ENCODE results near the gene SARNP.
"Not testable (repeated sequence)": the region's sequence is repeated elsewhere in the genome, so short reads cannot be mapped to it uniquely, and the experiment has no call there.

The SARNP gene

DNA sequence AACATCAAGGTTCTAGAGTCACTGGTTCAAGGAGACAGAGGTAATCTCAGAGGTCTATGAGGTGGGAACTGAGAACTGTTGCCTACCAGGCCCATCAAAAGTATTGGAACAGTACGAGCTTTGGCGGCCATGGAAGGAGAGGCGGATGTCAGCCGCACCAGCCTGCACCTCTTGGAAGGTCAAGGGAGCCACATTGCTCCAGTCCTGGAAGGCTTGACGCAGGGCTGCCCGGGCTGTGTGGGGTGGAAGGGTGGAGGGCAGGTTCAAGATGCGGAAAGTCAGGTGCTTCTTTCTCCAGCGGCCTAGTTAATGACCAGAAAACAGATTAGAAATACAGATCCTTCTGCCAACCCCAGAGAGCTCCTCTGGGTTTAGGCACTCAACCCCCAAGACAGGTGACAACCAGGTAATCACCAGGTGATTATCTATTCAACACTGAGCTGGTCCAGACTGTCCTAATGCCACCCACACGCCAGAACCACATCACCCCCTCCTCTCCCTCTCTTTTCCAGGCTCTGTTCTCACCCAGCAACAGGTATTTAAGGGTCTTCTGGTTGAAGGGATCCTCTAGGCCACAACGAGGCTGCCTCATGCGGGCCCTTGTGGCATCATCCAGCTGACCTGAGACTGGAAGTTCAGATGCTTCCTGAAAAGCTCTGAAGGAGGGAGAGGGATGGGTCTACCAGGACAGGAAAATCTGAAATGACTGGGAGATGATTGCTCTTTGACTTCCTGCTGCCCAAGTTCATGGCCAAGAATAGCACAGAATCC, 23.2 kb upstream of the SARNP start:
- TF ChIP-seq POU2F2 (IDR thresholded peaks at IDR 0.05; ENCODE audit: low read depth, low read length) (no peak), TAF1 (IDR thresholded peaks at IDR 0.05; ENCODE audit: low read depth, low read length) (no peak), POLR2A (IDR thresholded peaks at IDR 0.05; ENCODE audit: low read depth, low read length) (no peak), SPI1 (IDR thresholded peaks at IDR 0.05; ENCODE audit: low read depth, low read length) (no peak), PAX5 (IDR thresholded peaks at IDR 0.05; ENCODE audit: insufficient read depth, low read length, severe bottlenecking) (no peak), POLR2AphosphoS5 (IDR thresholded peaks at IDR 0.05; ENCODE audit: low read depth, low read length) (no peak)
- DNase-seq (ENCODE audit: insufficient read length, low spot score): no peak
- no peak for FAIRE-seq

DNA sequence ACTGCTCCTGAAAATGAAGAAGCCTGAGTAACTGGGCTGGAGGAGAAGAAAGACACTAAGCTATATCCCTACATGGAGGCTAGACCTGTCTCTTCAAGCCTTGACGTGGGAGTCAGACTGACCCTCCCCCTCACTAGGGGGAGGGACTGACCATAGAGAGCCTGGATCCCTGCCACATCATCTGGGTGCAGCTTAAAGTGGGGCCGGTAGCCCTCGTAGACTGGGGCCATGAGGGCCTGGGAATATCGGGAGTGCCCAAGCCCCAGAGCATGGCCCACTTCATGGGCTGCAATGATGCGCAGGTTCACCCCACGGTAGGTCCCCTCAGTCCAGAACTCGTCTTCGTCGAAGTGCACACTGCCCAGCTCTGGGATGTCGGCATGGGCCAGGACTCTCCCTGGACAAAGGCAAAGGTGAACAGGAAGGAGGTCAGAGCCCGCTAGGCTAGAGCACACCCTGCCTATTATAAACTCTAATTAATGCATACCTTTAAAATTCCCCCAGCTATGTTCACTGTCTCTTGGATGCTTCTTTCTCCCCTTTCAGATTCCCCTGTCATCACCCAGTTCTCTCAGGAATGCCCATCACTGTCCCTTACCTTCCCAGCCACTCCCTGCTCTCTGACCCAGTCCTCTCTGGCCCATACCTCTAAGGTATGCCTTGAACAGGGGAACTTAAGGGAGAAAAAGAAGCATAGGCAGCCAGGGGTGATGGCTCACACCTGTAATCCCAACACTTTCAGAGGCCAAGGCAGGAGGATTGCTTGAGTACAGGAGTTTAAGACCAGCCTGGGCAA, 22.0 kb upstream of the SARNP start:
- FAIRE-seq (no peak), DNase-seq (ENCODE audit: insufficient read length, low spot score) (no peak)
- no peak for TF ChIP-seq SPI1 (IDR thresholded peaks at IDR 0.05; ENCODE audit: low read depth, low read length)
- no peak for TF ChIP-seq PAX5 (IDR thresholded peaks at IDR 0.05; ENCODE audit: insufficient read depth, low read length, severe bottlenecking)
- TF ChIP-seq POU2F2 (IDR thresholded peaks at IDR 0.05; ENCODE audit: low read depth, low read length): no peak
- no peak for TF ChIP-seq POLR2AphosphoS5 (IDR thresholded peaks at IDR 0.05; ENCODE audit: low read depth, low read length)
- TF ChIP-seq TAF1 (IDR thresholded peaks at IDR 0.05; ENCODE audit: low read depth, low read length): no peak
- no peak for TF ChIP-seq POLR2A (IDR thresholded peaks at IDR 0.05; ENCODE audit: low read depth, low read length)

- DNase-seq (ENCODE audit: insufficient read length, low spot score) (no peak), FAIRE-seq (no peak)
- TF ChIP-seq SPI1 (IDR thresholded peaks at IDR 0.05; ENCODE audit: low read depth, low read length) (no peak), PAX5 (IDR thresholded peaks at IDR 0.05; ENCODE audit: insufficient read depth, low read length, severe bottlenecking) (no peak), POLR2A (IDR thresholded peaks at IDR 0.05; ENCODE audit: low read depth, low read length) (no peak), TAF1 (IDR thresholded peaks at IDR 0.05; ENCODE audit: low read depth, low read length) (no peak)
Measured at GRCh38 chr12:55838361-55838760, 20.8 kb upstream of the SARNP start.

- DNase-seq (ENCODE audit: insufficient read length, low spot score); FAIRE-seq: not testable (repeated sequence)
Measured at GRCh38 chr12:55834400-55834799, 16.9 kb upstream of the SARNP start.

GRCh38 chr12:55833056-55833455, 15.5 kb upstream of the SARNP start:
- FAIRE-seq (no peak), DNase-seq (ENCODE audit: insufficient read length, low spot score) (no peak)
- TF ChIP-seq PAX5 (IDR thresholded peaks at IDR 0.05; ENCODE audit: insufficient read depth, low read length, severe bottlenecking) (no peak), POLR2AphosphoS5 (IDR thresholded peaks at IDR 0.05; ENCODE audit: low read depth, low read length) (no peak), POLR2A (IDR thresholded peaks at IDR 0.05; ENCODE audit: low read depth, low read length) (no peak)

DNA sequence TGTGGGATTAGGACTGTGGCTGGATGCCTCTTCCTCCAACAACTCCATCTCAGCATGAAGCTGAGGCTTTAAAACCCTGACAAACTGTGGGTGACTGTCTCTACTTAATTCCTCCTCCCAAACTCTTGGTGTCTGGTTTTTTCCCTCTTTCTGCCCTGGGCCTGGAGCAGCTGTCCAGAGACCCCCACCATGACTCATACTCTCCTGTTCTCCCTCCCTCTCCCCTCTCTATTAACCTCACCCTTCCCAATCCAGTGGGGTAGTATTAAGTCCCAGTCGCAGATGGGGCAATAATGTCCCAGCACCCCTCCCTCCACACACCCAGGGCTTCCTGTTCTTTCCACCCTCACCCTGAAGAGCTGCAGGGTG, 13.9 kb upstream of the SARNP start:
- DNase-seq (ENCODE audit: insufficient read length, low spot score): no peak
- FAIRE-seq: no peak
- TF ChIP-seq TAF1 (IDR thresholded peaks at IDR 0.05; ENCODE audit: low read depth, low read length) (no peak), SPI1 (IDR thresholded peaks at IDR 0.05; ENCODE audit: low read depth, low read length) (no peak), PAX5 (IDR thresholded peaks at IDR 0.05; ENCODE audit: insufficient read depth, low read length, severe bottlenecking) (no peak), POU2F2 (IDR thresholded peaks at IDR 0.05; ENCODE audit: low read depth, low read length) (no peak), POLR2A (IDR thresholded peaks at IDR 0.05; ENCODE audit: low read depth, low read length) (no peak), POLR2AphosphoS5 (IDR thresholded peaks at IDR 0.05; ENCODE audit: low read depth, low read length) (no peak)

- FAIRE-seq (peak; percentile 88), DNase-seq (ENCODE audit: insufficient read length, low spot score) (peak; percentile 74)
- no peak for TF ChIP-seq SPI1 (IDR thresholded peaks at IDR 0.05; ENCODE audit: low read depth, low read length)
- TF ChIP-seq PAX5 (IDR thresholded peaks at IDR 0.05; ENCODE audit: insufficient read depth, low read length, severe bottlenecking): no peak
- no peak for TF ChIP-seq POLR2A (IDR thresholded peaks at IDR 0.05; ENCODE audit: low read depth, low read length)
- no peak for TF ChIP-seq POU2F2 (IDR thresholded peaks at IDR 0.05; ENCODE audit: low read depth, low read length)
- no peak for TF ChIP-seq POLR2AphosphoS5 (IDR thresholded peaks at IDR 0.05; ENCODE audit: low read depth, low read length)
- peak; percentile 22; the same call in 1 of the 2 replicates for TF ChIP-seq TAF1 (IDR thresholded peaks at IDR 0.05; ENCODE audit: low read depth, low read length)
Measured at GRCh38 chr12:55830601-55831446, 13.3 kb upstream of the SARNP start.

- TF ChIP-seq POLR2AphosphoS5 (IDR thresholded peaks at IDR 0.05; ENCODE audit: low read depth, low read length) (no peak), PAX5 (IDR thresholded peaks at IDR 0.05; ENCODE audit: insufficient read depth, low read length, severe bottlenecking) (no peak), TAF1 (IDR thresholded peaks at IDR 0.05; ENCODE audit: low read depth, low read length) (no peak), POLR2A (IDR thresholded peaks at IDR 0.05; ENCODE audit: low read depth, low read length) (no peak), SPI1 (IDR thresholded peaks at IDR 0.05; ENCODE audit: low read depth, low read length) (no peak), POU2F2 (IDR thresholded peaks at IDR 0.05; ENCODE audit: low read depth, low read length) (no peak; the same call in 1 of the 2 replicates)
- DNase-seq (ENCODE audit: insufficient read length, low spot score) (peak; percentile 57), FAIRE-seq (peak; percentile 65)
Measured at GRCh38 chr12:55829967-55830600, 12.6 kb upstream of the SARNP start.

GRCh38 chr12:55828357-55828756, 10.8 kb upstream of the SARNP start:
- FAIRE-seq (no peak), DNase-seq (ENCODE audit: insufficient read length, low spot score) (no peak)
- TF ChIP-seq POLR2A (IDR thresholded peaks at IDR 0.05; ENCODE audit: low read depth, low read length) (no peak), SPI1 (IDR thresholded peaks at IDR 0.05; ENCODE audit: low read depth, low read length) (no peak), PAX5 (IDR thresholded peaks at IDR 0.05; ENCODE audit: insufficient read depth, low read length, severe bottlenecking) (no peak), TAF1 (IDR thresholded peaks at IDR 0.05; ENCODE audit: low read depth, low read length) (no peak)
